Measurements from ENCODE around the gene QRICH2.

DNA sequence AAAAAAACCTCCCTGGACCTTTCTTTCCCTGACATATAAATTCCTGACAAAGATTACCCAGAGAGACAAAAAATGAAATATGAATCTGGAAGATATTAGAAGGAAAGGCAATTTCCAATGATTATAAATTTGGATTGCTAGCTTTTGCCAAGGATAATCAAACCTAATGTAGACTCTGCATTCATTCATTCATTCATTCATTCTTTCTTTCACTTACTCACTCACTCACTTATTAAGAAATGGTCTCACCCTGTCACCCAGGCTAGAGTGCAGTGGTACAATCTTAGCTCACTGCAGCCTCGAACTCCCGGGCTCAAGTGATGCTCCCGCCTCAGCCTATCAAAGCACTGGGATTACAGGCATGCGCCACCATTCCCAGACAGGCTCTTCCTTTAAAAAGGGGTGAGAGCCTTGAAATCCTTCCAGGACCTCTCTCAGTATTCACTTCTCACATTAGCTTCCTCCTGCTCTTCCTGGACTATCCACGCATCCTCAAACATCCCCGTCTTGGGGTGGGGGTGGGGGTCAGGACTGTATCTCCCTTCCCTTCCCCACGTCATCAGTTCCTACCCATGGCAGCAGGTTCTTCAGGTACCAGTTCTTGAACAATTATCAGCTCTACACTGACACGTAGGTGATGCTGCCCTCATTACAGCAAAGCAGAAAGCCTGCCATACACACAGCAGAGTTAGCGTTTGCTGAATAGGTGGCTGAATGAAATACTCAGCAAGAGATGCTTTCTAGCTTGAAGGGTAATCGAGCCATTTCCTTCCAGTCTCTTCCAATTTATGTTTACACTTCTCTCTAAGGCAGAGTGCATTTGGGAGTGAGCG, 25.8 kb upstream of the QRICH2 start:
- no peak for TF ChIP-seq EZH2 (optimal IDR thresholded peaks at IDR 0.05; ENCODE audit: low read depth, low read length)
- TF ChIP-seq CTCF (IDR thresholded peaks at IDR 0.05; ENCODE audit: low read length) = no peak
- no peak for TF ChIP-seq EZH2phosphoT487 (IDR thresholded peaks at IDR 0.05; ENCODE audit: low read length)

Data from MM.1S (cell line).